HG02884 (cell line): ENCODE data around the gene GHITM.
"Not testable (repeated sequence)": the region's sequence is repeated elsewhere in the genome, so short reads cannot be mapped to it uniquely, and the experiment has no call there.

Experiments used
- ATAC-seq: cut with Tn5 transposase; IDR thresholded peaks from one replicate; pipeline ENCODE4 v1.9.1; 2021; ENCODE audit warnings: mild to moderate bottlenecking, moderate library complexity; ENCODE audit not compliant: unreplicated experiment

The GHITM gene

DNA sequence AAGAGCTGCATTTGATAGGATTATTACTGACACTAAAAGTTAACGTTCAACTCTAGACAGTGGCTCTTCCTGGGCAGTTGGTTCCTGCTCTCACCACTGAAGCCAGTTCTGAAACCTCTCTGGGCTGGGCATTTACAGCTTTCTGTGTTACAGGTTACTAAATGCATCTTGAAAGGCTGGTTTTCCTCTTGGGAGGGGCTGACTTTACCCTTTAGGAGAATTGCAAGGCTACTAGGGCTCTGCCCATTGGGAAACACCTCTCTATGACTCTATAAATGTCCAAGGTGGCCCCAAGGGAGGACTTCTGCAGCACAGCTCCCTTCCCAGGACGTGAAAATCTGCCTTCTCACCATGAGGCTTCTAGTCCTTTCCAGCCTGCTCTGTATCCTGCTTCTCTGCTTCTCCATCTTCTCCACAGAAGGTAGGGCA, 34.2 kb downstream of the GHITM start, which contains the start of gene GPR15LG:
Gene GPR15LG, plus strand, starts transcription at position 301 of the 429 bp plus-strand sequence. Its CDS starts 51 bp downstream, at position 352.
- no peak for ATAC-seq

DNA sequence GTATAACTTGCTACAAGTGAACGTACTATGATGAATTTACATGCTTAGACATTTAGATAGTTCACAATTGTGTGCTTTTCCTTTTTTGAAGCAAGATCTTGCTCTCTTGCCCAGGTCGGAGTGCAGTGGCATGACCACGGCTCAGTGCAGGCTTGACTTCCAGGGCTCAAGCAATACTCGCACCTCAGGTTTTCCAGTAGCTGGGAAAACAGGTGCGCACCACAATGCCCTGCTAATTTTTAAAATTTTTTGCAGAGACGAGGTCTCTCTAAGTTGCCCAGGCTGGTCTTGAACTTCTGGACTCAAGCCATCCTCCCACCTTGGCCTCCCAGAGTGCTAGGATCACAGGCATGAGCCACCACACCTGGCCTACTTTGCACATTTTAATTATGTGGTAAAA, 36.1 kb downstream of the GHITM start:
- ATAC-seq = no peak

- no peak for ATAC-seq
Measured at GRCh38 chr10:84176351-84176750, 37.0 kb downstream of the GHITM start.

GRCh38 chr10:84176836-84177474, 37.6 kb downstream of the GHITM start:
- no peak for ATAC-seq

DNA sequence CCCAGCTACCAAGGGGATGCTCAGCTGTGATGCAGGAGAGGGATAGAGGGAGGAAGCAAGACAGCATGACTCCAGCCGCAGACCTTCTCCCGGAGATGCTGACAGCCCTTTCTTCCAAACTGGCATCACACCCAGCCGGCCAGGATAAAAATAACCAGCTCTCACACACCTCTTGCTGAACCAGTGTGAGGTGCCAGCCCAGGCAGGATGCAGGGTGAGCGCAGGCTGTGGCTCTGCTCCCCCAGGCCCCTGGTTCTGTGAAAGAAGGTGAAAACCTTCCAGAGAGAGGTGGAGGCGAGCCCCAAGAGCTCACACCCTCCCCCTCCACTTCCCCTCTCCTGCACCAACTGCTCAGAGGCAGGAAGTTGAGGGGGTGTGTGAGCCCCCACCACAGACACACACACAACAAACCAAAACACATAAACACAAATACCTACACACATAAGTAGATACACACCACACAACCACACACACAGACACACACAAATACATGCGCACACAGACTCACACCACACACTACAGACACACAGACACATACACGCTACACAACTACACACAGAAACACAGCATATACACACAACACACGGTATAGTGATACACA, 38.3 kb downstream of the GHITM start:
- ATAC-seq = no peak

DNA sequence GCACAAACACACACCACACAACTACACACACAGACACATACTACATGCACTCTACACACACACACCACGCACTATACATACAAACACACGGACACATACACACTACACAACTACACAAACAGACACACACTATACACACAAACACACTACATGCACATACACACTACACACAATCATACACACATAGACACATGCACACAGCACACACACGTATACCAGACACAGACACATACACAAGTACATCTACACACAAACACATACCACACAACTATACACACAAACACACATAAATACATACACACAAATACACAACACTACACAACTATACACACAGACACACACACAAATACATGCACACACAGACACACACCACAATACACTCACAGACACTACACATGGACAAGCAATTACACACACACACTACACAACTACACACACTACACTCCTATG, 38.9 kb downstream of the GHITM start:
- no peak for ATAC-seq

DNA sequence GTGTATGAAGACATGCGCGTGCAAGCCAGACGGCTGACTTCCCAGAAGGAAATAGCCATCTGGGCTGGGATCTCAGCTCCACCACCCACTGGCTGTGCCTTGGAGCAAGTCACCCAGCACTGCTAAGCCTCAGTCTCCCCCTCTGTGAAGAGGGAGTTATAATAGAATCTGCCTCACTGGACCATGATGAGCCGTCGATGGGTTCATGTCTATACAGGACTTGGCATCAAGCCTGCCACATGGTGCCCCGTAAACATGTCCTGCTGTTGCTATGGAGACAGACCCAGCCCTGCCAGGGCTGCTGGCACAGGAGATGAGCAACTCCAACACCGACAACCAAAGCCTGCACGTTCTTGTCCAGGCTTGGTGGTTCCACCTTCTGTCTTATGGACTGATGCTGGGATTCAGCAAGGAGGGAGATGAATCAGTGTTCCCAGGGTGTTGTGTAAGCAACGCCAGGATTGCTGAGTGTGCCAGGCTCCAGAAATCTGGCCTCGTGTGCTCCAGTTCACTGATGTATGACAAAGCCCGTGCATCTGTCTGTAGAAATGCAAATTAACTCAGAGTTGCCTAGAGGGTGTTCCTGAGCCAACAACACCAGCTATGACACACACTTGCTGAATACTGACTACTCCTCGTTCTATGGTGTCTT, 39.9 kb downstream of the GHITM start:
- peak; percentile 94 for ATAC-seq

DNA sequence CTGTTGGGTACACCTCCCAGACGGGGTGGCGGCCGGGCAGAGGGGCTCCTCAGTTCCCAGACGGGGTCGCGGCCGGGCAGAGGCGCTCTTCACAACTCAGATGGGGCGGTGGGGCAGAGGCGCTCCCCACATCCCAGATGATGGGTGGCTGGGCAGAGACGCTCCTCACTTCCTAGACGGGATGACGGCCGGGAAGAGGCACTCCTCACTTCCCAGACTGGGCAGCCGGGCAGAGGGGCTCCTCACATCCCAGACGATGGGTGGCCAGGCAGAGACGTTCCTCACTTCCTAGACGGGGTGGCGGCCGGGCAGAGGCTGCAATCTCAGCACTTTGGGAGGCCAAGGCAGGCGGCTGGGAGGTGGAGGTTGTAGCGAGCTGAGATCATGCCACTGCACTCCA, 41.1 kb downstream of the GHITM start:
- not testable (repeated sequence) for ATAC-seq

DNA sequence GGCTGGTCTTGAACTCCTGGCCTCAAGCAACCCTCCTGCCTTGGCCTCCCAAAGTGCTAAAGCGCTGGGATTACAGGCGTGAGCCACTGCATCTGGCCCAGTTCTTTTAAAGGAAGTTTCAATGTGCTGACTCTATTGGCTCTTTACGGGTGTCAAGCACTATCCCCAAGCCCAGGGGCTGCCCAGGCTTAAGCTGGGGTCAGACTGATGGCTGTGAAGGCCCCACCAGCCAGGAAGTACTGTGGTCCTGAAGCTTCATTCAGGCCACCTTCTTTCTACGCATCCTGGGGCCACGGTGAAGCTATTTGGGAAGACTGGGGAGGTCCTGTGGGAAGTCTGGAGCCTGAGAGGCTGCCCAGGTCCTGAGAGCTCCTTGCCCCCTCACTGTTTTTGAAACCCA, 42.3 kb downstream of the GHITM start:
- ATAC-seq = no peak

DNA sequence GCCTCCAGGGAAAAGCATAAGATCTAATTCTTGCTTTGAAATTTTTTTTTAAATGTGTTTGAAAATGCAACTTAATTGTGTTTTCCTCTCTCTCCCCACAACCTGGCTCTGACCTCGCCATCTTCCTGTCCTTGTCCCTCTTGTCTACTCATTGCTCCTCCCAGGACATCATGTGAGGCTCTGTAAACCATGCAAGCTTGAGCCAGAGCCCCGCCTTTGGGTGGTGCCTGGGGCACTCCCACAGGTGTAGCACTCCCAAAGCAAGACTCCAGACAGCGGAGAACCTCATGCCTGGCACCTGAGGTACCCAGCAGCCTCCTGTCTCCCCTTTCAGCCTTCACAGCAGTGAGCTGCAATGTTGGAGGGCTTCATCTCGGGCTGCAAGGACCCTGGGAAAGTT, 45.2 kb downstream of the GHITM start:
- no peak for ATAC-seq

- no peak for ATAC-seq
Measured at GRCh38 chr10:84185526-84186175, 46.3 kb downstream of the GHITM start.

DNA sequence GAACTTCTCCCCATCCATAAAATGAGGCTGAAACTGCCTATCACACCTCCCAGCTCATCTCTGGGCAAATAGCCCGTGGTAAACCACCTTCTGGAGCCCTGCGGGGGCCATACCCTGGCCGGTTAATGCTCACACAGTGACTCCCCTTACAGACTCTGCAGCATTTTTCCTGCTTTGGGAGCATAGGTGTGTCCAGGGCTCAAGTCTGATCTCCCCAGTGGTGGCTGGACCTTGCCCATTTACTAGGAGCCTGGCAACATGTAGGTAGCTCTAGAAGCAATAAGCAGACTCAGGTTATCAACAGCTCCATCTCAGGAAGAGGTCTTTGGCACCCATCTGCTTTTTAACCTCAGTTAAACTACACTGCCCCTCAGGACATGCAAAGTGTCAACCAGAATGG, 49.5 kb downstream of the GHITM start:
- ATAC-seq = no peak

DNA sequence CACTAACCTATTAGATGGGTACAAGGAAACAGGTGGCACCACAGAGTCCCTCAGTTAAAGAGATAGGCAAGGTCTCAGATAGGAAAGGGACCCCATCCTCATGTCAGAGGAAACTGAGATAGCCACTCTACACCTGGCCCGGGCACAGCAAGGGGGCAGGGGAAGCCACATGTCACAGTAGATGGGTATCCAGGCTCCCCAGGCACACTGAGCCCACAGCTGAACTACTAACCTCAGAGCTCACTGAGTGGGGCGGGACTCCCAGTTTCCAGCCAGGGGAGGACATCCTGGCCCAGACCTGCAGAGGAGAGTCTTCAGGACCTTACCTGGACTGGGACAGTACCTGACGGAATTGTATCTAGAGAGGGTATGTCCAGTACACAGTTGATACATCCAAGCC, 51.3 kb downstream of the GHITM start:
- ATAC-seq = no peak

DNA sequence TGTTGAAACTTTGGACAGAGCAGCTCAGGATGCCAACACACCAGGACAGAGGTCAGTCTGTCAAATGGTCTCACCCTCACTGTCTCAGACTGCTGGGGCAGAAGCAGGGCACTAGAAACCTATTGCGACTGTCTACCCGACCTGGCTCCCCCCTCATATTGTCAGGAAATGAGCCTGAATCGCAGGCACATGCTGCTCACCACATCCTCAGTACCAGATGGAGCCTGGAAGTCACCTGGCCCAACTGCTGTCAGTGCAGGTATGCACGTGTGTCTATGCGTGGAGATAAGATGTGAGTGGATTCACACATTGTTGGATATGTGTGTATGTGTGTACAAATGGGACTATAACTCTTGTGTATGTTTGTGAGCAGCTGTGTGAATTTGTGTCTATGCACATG, 51.8 kb downstream of the GHITM start:
- no peak for ATAC-seq

DNA sequence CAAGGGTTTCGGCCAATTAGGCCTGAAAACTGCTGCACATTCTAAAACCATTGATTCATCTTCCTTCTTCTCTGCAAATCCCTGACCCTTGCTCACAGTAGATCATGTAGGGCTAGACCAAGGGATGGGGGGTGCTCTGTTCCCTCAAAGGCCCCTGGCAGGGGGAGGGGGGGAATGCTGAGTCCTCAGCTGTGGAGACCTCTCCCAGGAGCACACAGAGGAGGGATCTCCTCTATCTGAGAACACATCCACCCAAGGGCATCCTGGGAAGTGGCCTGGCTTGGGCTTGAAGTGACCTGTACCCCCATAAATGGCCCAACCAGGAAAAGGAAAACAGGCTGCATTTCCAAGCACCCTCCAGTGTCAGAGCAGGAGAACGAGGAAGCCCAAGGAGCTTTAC, 54.0 kb downstream of the GHITM start:
- ATAC-seq = no peak

- no peak for ATAC-seq
Measured at GRCh38 chr10:84193846-84194423, 54.6 kb downstream of the GHITM start.

DNA sequence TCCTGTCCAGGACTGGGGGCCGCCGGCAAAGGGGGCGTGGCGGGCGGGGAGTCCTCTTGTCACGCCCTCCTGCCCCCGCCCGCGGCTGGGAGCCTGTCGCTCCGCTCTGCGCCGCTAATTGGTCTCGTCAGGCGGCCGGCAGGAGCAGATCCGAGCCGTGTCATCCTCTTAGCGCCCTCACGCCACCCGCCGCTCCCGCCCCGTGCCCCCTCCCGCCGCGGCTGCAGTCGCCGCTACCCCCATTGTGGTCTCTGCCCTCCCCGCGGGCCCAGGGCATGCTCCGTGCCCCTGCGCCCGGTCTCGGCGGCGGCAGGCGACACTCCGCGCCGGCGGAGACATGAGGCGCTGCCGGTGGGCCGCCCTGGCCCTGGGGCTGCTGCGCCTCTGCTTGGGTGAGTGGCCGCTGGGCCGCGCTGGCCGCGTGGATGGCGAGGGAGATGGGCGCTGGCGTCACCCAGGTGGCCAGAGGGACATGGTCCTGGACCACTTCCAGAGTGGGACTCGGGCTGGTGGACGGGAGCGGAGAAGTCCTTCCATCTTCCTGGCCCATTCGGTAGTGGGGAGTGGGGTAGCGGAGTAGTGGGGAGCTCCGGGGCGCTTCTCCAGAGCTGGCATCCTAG, 55.2 kb downstream of the GHITM start, which contains the start of gene CDHR1:
Gene CDHR1, plus strand, starts transcription at position 114 of the 620 bp plus-strand sequence. Its CDS starts 224 bp downstream, at position 338.
- peak; percentile 77 for ATAC-seq

- ATAC-seq = no peak
Measured at GRCh38 chr10:84195044-84195830, 55.9 kb downstream of the GHITM start.

DNA sequence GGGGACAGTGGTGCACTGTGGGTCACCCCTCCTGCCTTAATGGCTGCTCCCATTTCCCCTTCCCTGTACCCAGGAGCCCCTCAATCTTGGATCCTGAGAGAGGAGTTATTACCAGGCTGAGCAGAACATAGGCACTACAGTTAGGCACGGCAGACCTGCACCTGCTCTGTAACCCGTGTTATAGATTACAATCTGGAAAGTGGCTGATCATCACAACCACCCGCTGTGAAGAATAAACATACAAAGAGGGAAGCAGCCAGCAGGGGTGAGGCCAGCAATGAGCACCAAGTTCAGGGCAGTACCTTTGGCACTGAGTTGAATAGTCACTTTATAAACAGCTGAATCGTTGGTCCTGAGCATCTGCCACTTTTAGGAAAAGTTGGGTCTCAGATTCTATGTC, 56.8 kb downstream of the GHITM start:
- ATAC-seq = no peak

- no peak for ATAC-seq
Measured at GRCh38 chr10:84196941-84197340, 57.6 kb downstream of the GHITM start.
